Transverse colon (tissue), 4 donors: Measurements from ENCODE around the gene UNC5C.

Experiments
- EP300 ChIP-seq: sonication (generic); formaldehyde crosslinking; IDR thresholded peaks from one replicate; pipeline ENCODE4 v1.6.1; 2017; ENCODE audit warnings: antibody characterized with exemption, low read depth
- POLR2A ChIP-seq: fragments of 450-650 bp; IDR thresholded peaks from one replicate; pipeline ENCODE4 v1.6.1; 2016; ENCODE audit warnings: antibody characterized with exemption, mild to moderate bottlenecking, moderate library complexity
- POLR2AphosphoS5 ChIP-seq, 3 donors: sonication (generic); formaldehyde crosslinking; IDR thresholded peaks; one replicate each; pipeline ENCODE4 v1.6.1; 2016; ENCODE audit warnings: antibody characterized with exemption in 3 of 3
- TF ChIP-seq, protein P1 (sequence below), 5 experiments: fragments of 200-600 bp in 3 of 5; fragments of 450-650 bp in 2 of 5; sonication (generic) in 3 of 5; IDR thresholded peaks; 1 replicate in 2 of 5; 2 replicates in 3 of 5; pipeline ENCODE4 v1.5.1; 2016 to 2017; ENCODE audit warnings: antibody characterized with exemption in 5 of 5, inconsistent platforms in 3 of 5, mild to moderate bottlenecking in 2 of 5, moderate library complexity in 1 of 5

DNA sequence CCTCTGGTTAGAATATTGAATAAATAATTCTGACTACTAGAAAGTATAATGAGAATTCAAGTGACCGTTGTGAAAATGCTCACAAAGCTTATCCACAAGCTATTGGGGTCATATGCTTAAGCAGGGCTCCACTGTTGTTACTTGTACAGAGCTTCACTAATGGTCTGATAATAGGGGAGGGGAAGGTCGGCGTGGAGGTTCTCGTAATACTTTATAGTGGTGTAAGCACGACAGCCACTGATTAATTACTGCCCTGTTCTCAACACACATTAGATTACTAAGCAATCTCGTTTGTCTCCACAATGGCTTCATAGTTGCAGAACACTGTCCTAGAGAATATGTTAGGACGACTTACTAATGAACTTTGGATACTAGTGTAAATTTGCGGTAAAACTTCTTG lies 11.6 kb downstream of the UNC5C start:
- TF ChIP-seq, protein P1, sequence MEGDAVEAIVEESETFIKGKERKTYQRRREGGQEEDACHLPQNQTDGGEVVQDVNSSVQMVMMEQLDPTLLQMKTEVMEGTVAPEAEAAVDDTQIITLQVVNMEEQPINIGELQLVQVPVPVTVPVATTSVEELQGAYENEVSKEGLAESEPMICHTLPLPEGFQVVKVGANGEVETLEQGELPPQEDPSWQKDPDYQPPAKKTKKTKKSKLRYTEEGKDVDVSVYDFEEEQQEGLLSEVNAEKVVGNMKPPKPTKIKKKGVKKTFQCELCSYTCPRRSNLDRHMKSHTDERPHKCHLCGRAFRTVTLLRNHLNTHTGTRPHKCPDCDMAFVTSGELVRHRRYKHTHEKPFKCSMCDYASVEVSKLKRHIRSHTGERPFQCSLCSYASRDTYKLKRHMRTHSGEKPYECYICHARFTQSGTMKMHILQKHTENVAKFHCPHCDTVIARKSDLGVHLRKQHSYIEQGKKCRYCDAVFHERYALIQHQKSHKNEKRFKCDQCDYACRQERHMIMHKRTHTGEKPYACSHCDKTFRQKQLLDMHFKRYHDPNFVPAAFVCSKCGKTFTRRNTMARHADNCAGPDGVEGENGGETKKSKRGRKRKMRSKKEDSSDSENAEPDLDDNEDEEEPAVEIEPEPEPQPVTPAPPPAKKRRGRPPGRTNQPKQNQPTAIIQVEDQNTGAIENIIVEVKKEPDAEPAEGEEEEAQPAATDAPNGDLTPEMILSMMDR (IDR thresholded peaks at IDR 0.05): no peak
- TF ChIP-seq POLR2AphosphoS5 (IDR thresholded peaks at IDR 0.05) (no peak), EP300 (no peak), POLR2A (no peak)
